NOMO-1 treated with DMSO at 0.1 percent for 48 hours (cell line): ENCODE measurements around the gene CCT7.

ENCODE experiments used
- DNase-seq: peaks from one replicate; lab custom pipeline; 2025; ENCODE audit not compliant: unreplicated experiment; lab: John Stamatoyannopoulos, UW

The CCT7 gene

DNA sequence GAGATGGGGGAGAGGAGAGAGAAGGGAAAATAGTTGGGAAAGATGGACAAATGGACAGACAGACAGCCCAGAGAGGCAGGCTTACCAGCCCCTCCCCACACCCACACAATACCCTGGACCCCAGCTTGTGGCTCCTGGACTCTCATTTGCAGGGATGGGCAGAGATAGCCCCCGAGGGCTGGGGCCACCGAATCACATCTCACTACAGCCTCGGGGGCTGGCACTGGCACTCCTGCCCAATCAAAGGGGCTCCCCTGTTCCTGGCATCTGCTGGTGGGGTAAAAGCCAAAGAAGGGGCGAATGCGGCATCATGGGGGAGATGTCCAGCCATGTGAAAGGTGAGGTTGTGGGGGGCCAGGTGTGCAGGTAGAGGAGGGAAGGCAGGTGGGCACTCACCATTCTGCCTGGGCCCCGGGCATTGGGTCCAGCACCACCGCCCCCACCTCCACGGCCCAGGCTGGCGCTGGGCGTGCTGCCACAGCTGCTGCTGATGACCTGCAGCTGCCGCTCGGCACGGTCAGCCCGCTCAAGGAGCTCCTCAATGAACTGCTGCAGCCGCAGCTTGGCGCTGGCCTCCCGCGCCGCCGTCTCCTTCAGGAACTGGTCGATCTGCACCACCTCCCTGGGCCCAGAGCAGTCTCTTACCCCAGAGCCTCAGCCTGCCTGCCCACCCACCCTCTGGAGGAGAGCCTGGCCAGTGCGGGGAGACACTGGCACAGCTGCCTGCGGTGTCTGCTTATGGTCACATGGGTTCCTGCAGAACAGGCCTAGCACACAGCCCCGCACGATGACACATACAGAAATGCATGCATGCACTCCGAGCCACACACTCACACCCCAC, 32.2 kb downstream of the CCT7 start:
- no peak for DNase-seq

DNA sequence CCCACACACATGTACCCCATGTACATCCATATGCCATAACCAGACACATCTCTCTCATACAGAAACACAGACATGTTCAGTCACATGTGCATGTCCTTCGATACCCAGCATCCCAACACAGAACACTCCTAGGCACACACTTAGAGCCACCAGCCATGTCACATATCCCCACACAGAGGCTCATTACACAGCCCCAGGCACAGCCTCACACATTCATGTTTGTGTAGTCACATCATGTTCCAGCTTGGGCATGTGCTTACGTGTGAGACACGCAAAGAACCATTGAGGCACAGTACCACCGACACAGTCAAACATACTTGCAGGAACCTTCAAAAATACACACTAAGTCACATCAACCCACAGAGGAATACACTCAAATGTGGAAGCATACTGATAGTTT, 32.9 kb downstream of the CCT7 start:
- DNase-seq = no peak

DNA sequence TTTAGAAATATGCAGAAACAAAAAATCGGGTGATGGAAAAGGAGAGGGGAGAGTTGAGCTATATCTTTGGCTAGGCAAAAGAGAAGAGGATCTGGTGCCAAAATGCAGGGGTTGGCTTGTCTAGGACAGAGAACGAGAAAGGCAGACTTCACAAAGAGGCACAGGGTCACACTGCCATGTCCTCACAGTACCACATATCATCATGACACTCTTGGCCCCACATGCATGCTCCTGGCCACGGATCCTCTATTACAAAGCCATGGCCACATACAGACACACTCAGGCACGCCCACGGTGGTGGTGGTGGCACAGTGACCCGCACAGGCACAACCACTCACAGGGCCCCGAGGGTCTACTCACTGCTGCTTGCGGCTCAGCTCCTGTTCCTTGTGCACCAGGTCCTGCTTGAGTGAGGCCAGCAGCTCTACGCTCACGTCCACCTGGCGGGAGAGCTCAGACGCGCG, 34.3 kb downstream of the CCT7 start:
- no peak for DNase-seq

DNA sequence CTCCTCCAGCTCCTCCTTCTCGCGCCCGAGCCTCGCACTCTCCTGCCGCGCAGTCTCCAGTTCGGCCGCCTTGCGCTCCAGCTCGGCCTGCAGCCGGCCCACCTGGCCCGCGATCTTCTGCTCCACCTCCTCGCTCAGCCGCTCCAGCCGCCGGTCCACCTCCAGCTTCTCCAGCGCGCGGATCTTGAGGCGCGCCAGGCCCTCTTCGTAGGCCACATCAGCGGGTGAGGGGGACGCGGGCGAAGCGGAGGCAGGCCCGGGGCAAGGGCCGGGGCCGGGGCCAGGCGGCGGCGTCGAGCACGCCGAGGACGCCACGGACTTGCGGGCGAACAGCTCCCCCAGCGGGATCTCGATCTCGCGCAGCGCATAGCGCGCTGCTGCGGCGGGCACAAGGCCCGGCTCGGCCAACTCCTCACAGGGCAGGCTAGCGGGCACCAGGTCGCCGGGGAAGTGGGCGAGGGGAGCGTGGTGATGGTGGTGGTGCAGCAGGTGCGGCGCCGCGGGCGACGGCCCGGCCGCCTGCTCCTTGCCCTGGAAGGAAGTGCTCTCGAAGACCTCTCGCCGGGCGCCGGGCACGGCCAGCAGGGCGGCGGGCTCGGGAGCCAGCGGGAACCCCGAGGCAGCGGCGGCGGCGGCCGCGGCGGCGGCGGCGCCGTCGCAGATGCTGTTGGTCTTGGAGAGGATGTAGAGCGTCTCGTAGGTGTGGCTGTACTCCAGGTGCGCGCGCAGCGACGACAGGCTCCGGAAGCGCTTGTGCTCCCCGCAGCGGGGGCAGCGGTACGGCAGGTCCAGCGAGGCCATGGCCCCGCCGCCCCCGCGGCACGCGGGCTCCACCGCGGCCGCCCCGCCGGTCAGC, 35.0 kb downstream of the CCT7 start:
- DNase-seq = no peak

DNA sequence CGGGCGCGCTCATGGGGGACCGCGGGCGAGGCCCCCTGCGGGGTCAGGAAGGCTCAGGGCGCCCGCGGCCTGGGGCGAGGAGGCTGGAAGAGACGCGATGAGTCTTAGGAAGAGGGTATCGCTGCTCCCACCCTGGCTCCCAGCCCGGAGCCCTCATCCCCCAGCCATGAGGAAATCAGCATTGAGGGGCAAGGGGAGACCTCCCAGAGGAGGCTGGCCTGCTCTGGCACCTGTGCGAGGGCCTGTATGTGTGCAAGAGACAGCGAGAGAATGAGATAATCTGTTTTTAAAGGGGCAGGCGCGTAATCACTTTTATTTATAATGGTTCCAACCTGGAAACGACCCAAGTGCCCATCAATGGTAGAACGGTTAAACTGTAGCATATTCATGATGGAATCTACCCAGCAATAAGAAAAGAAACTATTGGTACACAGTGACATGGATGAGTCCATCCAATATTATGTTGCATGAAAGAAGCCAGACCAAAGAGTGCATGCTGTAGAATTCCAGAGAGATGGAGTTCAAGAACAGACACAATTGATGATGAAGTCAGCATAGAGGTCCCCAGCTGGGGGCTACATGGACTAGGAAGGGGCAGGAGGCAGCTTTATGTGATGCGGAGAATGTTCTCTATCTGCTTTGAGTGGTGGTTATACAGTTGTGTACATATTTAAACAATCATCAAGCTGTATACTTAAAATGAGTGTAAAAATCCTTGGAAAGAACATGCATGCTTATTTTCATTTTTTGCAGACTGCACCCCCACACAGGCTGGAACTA, 35.8 kb downstream of the CCT7 start:
- DNase-seq = no peak

DNA sequence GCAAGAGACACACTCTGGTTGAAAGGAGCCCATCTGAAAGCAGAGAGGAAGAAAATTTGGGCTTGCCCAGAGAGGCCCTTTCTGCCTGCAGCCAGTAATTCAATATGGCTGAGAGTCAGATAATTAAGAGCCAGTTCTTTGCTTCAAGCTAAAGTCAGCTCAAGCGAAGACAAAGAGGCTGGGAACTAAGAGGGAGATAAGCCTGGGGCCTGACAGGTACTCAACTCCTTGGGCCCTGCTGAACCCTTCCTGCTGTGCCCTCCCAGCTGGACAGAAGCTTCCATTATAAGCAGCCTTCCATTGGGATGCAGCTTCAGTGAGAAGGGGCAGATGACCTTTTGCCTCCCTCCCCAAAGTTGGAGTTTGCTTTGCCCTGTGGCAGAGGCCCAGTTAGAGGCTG, 38.2 kb downstream of the CCT7 start:
- no peak for DNase-seq

DNA sequence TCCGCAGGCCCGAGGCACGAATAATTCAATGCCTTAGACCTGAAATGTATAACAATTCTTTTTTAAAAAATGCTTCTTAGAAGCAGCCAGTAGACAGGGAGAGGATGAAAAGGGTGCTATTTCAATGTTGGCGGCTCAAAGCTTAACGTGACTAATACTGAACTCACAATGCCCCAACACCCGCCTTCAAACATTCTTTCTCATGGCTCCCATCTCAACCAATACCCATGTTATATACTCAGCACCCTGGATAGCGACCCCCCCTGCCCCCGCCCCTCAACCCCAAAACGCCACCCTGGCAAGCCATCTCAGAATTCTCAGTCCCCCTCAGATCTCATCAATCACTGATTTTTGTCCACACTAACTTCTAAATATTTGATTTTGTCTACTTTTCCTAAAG, 45.7 kb downstream of the CCT7 start:
- no peak for DNase-seq

DNA sequence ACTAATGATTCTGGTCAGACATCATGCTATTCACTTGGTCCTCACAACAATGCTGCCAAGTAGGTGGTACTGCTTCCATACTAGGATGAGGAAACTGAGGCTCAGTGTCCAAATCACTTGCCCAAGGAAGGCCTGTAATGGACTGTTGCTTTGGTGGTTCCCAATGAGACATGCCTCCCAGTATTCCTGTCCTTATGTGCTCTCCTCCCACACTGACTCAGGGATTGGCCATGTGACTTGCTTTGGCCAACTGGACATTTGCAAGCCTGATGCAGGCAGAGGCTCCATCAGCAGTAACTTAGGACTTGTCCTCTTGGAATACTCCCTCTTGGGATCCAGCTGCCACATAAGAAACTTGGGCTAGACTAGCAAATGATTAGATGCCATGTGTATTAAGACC, 47.1 kb downstream of the CCT7 start:
- DNase-seq = no peak

DNA sequence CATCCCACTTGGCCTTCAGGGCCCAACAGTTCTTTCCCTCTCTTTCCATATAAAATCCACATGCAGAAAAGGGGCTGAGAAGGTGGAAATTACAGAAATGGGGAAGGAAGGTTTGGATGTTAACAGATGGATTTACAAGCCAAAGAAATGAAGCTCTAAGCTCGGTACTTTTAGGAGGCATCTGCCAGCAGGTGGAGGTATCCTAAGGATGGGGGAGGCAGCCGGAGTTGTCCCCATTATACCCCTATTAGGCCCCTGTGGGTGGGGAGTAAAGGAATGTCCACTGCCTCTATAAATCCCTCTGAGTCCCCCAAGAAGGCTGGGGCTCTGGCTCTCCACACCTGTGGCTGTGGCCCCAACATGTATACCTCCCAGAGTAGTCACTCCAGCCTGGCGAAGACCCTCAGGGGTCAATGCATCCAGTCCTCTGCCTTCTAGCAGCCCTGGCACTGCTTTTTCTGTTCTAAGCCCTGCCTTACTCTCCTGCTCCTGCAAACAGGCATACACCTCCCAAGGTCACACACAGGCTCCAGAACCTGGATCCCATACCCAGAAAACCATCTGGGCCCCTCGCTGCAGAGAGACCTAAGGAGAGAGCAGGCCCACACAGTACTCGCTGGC, 48.9 kb downstream of the CCT7 start:
- no peak for DNase-seq

DNA sequence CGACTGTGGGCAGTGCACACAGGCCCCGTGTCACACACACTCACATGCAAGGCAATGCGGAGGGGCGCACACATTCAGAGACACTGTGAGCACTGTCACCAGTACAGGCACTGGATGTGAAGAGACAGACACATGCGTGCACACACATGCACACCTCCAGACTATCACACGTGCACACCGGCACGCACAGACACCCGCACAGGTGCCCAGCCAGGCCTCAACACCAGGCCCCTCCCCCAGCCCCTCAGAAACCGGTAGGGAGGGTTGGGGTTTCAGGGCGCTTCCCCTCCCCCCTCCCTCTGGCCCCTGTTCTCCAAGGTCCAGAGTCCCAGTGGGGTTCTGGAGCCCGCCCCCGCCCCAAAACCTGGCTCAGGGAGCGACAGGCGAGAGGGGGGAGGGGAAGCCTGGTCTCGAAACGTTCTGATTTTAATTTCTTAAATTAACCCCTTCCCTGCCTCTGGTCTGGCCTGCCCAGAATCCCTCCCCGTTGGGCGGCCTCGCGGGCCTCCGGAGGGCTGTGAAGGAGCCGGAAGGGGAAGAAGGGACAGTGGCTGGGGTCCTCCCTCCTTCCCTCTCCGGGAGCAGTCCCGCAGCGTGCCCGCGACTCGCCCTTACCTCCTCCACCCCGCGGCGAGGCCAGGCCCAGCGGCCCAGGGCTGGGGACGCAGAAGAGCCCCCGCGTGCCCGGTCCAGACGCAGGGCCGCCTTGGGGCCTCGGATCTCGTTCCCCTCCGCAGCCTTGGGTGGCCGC, 49.6 kb downstream of the CCT7 start:
- DNase-seq = no peak

DNA sequence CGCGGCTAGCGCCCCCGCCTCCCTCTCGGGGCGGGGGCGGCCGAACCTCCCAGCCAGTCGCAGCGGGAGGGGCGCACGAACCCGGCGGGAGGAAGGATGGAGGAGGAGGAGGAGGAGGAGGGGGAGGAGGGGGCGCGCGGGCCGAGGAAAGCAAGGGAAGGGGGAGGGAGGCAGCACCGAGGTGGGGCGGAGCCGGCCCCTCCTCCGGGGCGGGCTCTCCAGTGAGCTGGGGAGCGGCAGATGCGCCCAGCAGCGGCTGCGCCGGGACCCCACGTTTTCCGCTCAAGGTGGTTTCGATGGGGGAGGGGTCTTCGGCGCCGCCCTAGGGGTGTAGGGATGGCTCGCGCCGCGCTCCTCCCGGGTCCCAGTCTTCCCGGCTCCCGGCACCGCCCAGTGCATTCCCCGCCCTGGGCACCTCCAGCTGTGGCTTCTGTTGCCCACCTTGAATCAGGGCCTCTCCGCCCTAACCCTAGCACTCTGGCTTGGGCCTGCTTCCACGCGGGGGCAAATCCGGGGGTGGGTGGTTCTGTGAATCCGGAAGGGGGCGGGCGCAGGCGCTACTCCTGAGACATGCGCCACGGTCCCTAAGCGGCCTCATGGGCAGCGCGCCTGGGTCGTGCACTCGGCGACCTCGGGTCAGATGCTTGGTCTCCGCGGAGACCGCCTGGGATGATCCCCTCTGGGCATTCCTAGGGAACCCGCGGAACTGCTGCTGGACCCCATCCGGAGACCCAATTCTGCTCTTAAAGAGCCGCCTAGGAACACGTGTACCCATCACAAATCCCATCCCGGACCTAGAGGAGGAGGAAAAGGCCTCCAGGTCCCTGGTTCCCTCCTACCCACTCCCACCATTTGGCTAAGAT, 50.4 kb downstream of the CCT7 start, which contains the start of gene FBXO41:
TSS of gene FBXO41 (minus strand) at position 183 of the 863 bp plus-strand sequence. CDS start 14,848 bp downstream, outside the sequence.
- DNase-seq = peak; percentile 70

DNA sequence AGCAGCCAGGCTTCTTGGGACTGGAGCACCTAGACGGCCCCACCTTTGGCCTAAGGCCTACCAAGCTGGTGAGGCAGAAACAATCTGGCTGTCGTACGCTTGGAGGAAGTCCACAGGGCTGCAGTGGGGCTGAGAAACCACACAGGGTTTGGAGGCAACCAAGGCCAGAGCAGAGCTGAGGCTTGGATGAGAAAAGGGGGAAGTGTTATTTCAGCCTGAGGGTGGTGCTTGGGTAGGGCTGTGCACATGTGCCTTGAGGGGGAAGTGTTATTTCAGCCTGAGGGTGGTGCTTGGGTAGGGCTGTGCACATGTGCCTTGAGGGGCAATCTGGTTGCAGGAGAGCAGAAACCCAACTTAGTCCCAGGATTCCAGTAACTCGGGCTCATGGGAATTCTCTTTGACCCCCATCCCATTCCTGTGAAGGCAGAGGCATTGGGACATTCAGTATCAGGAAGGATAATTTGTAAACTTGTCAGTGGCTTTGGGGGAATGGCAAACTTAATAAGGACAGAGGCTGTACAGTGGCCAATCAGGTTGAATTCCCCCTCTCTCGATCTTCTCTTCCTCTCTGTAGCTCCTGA, 51.1 kb downstream of the CCT7 start:
- peak; percentile 91 for DNase-seq

DNA sequence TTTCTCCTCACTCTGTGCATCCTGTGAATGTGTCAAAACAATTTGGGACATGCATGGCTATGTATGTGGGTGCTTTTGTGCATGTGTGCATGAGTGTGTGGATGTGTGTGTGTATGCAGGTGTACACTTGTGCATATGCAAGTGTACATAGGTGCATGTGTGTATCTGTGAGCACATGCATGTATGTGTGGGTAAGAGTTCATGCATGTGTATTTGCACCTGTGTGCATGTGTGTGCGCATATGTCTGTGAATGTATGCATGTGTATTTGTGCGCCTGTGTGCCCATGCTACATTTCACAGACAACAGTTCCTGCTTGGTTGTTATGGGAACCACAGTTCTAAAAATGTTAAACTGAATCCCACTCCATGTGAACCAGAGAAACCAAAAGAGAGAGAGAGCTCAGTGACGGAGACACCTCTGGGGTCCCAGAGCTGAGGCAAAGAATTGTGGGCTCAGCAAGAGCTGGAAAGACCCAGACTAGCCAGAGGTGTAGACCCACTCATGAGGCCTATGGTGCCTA, 52.1 kb downstream of the CCT7 start:
- DNase-seq = no peak

DNA sequence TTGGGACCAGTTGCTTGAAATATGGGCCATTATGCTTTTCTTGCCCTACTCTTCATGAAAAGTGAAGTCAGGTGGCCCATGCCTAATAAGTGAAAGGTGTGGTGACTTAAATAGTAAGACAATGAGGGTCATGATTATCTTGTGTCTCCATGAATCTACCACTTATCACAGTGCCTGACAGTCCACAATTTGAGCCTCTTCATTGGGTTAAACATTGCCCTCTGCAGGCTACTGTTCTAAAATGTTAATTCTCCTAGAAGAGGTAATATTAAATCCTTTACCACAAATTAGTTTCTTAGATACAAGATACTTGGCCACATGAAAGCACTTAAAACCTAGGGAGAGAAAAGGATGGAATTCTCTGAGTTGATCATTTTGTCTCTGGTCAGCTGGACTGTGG, 55.2 kb downstream of the CCT7 start:
- DNase-seq = no peak

DNA sequence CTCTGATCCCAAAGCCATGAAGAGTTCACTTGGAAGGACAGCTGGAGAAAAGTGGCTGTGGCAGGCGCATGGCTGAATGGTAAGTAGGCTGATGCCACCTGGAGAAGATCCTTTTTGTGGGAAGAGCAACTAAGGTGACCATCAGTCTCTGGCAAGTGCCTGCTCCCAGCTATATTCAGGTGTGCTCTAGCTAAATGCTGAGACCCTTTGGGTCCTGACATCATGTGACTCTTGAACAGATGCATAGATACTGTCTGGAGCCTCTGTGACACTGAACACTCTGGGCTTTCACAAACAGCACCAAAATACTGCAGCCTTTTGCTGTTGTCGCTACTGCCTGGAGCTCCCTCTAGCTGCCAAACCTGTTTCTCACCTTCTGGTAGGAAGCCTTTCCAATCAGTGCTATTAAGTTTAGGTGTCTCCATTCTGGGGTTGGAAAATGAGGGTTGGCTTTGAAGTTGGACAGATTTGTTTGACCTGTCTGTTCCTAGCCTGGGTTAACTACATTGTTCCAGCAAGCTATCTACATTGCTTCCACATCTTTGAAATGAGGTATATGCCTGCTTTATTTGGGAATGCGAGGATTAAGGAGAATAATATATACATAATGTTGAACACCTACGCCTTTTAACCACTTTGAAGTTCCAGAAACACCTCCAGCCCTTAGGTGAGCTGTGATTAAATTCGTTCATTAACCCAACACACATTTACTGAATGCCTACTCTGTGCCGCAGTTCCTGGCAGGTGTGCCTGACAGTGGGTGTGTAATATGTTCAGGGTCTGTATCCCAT, 56.1 kb downstream of the CCT7 start:
- DNase-seq = peak; percentile 39

DNA sequence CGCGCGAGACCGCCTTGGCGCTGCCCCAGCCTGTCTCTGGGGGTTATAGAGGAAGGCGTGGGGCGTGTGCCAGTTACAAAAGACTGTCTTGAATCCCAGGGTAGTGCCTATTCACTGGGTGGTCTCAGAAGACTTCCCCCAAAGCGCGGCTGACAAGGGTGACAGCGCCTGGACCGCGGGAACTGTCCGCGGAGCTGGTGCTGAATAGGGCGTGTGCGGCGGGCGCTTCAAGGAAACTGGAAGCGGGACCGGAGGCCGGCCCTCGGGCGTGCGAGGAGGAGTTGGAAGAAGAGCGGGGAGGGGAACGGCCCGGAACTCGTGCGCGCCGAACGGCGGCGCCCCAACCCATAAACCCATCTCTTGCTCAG, 57.0 kb downstream of the CCT7 start:
- peak; percentile 46 for DNase-seq

DNA sequence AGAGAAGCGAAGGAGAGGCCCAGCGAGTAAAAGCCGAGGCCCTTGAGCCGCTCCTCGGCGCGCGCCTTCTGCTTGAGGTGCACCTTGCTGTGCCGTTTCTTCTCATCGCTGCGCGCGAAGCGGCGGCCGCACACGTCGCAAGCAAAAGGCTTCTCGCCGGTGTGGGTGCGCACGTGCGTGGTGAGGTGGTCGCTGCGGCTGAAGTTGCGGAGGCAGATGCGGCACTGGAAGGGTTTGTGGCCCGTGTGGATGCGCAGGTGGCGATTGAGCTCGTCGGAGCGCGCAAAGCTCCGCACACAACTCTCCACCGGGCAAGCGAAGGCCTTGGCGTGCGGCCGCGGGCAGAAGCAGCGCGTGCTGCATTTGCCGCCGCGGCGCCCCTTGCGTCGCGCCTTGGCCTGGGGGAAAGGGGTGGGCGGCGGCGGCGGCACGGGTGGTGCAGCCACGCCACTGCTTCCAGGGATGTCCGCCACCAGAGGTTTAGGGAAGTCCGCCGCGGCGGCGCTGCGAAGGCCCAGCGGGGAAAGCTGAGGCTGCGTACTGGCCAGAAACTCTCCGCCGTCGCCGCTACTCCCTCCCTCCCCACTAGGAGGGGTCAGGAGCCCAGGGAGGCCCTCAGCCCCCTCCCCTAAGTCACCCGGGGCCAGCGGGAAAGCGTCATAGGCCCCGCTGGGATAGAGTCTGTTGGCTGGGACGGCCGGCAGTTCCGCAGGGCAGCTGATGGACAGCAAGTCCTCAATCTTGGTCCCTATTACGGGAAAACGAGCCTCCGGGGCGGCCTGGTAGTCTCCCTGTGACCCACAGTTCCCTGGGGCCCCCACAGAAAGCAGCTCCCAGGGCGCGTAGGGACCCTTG, 57.6 kb downstream of the CCT7 start:
- DNase-seq = no peak
